Measurements from ENCODE around the gene EBF3. TPM values are rescaled to one million over a fixed set of nuclear protein-coding genes. Genes with fewer than 3 reads are reported as not detected.

The EBF3 gene
- total RNA-seq, 1 donor from 2014 or later, result 0.15 TPM

DNA sequence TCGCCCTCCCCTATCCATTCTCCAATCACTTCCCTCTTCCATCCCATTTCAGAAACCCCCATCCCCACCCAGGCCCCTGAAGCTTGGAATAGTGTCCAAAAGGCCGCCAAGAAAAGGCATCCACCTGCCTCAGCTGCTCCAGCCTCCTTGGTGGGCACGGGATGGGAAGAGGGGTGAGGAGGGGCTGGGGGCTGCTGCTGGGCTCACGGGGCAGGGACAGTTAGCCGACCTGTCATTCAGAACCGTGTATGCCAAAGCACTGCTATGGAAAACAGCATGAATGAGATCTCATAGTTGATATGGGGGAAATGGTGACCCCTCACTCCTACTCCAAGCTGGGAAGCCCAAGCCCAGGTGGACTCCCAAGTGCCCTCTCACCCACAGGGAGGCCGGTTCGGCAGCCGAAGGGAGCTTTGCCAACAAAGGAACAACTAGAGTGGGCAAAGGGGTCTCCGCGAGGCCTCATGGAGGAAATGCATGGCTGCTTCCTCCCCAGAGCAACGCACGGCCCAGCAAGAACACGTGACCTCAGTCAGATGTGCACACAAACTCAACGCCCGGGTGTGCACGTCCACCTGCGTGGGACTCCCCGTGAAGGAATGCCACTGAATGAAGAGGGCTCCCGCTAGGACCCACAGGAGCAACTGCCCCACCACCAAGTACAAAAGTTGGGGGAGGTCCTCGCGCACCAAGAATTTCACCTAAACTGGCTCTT, 52.5 kb downstream of the EBF3 start:
- H3K9ac ChIP-seq, result no peak overlapping the region
- no peaks in the 10 kb centered on the region for H4K20me1 ChIP-seq (ENCODE audit: low read depth)
- no peak overlapping the region for H3K4me2 ChIP-seq
- H3K36me3 ChIP-seq, result no peaks in the 10 kb centered on the region
- no peak overlapping the region for H3K27ac ChIP-seq
- Mint-ChIP-seq H3K9me3 (no peaks in the 10 kb centered on the region), H3K36me3 (no peaks in the 10 kb centered on the region), H3K4me3 (no peak overlapping the region), H3K27me3 (ENCODE audit: insufficient read depth, low read depth) (no peaks in the 10 kb centered on the region), H3K4me1 (peaks cover 30% of the 10 kb centered on the region), H3K27ac (peak overlapping the region; percentile 61)
- no peaks in the 10 kb centered on the region for H3F3A ChIP-seq (ENCODE audit: low read depth)
- no peaks in the 10 kb centered on the region for H3K9me3 ChIP-seq (ENCODE audit: low read depth)
- no peak for DNase-seq (ENCODE audit: low spot score)
- no peaks in the 10 kb centered on the region for H3K27me3 ChIP-seq
- peaks cover 14% of the 10 kb centered on the region for H3K4me1 ChIP-seq
- H3K4me3 ChIP-seq, result no peak overlapping the region
- H2AFZ ChIP-seq (replicated peaks), result peak overlapping the region; percentile 9
- H3K79me2 ChIP-seq (ENCODE audit: low read depth), result no peaks in the 10 kb centered on the region
- TF ChIP-seq, protein P1, sequence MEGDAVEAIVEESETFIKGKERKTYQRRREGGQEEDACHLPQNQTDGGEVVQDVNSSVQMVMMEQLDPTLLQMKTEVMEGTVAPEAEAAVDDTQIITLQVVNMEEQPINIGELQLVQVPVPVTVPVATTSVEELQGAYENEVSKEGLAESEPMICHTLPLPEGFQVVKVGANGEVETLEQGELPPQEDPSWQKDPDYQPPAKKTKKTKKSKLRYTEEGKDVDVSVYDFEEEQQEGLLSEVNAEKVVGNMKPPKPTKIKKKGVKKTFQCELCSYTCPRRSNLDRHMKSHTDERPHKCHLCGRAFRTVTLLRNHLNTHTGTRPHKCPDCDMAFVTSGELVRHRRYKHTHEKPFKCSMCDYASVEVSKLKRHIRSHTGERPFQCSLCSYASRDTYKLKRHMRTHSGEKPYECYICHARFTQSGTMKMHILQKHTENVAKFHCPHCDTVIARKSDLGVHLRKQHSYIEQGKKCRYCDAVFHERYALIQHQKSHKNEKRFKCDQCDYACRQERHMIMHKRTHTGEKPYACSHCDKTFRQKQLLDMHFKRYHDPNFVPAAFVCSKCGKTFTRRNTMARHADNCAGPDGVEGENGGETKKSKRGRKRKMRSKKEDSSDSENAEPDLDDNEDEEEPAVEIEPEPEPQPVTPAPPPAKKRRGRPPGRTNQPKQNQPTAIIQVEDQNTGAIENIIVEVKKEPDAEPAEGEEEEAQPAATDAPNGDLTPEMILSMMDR (IDR thresholded peaks at IDR 0.05), result no peak

DNA sequence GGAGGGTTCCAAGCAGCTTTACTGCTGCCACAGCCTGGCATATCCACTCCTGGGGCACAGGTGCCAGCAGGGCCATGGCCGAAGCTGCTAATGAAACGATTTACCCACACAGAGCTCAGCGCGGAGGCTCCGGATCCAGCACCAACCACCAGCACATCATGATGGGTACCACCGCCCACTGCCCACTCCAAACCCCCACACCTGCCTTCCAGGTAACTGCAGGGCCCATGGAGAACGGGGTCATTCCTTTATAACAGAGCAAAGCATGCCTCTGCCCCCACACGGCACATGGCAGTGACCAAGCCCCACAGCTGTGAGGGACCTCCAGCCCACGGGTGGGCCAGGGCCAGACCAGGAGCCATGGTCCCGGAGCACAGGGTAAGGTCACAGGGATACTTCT, 53.2 kb downstream of the EBF3 start:
- H3K4me3 ChIP-seq, result no peak overlapping the region
- no peaks in the 10 kb centered on the region for H3K36me3 Mint-ChIP-seq

GRCh38 chr10:129909531-129910256, 54.4 kb downstream of the EBF3 start:
- H3K36me3 ChIP-seq, result no peaks in the 10 kb centered on the region
- Mint-ChIP-seq H3K4me3 (no peak overlapping the region), H3K27ac (no peak overlapping the region), H3K9me3 (no peaks in the 10 kb centered on the region), H3K36me3 (no peaks in the 10 kb centered on the region), H3K4me1 (peaks cover 33% of the 10 kb centered on the region), H3K27me3 (ENCODE audit: insufficient read depth, low read depth) (no peaks in the 10 kb centered on the region)
- H3K4me1 ChIP-seq, result peaks cover 14% of the 10 kb centered on the region
- no peak overlapping the region for H3K4me2 ChIP-seq
- no peak overlapping the region for H3K9ac ChIP-seq
- H2AFZ ChIP-seq (replicated peaks), result no peak overlapping the region
- H4K20me1 ChIP-seq (ENCODE audit: low read depth), result no peaks in the 10 kb centered on the region
- DNase-seq (ENCODE audit: low spot score), result no peak
- no peaks in the 10 kb centered on the region for H3F3A ChIP-seq (ENCODE audit: low read depth)
- no peak for TF ChIP-seq EZH2phosphoT487 (IDR thresholded peaks at IDR 0.05)
- H3K9me3 ChIP-seq (ENCODE audit: low read depth), result no peaks in the 10 kb centered on the region
- H3K79me2 ChIP-seq (ENCODE audit: low read depth), result no peaks in the 10 kb centered on the region
- H3K27me3 ChIP-seq, result no peaks in the 10 kb centered on the region
- no peak overlapping the region for H3K4me3 ChIP-seq
- no peak overlapping the region for H3K27ac ChIP-seq

More for the DNA sequence above, 53.2 kb downstream of the EBF3 start:
- no peak overlapping the region for H3K27ac Mint-ChIP-seq
- H3K27me3 Mint-ChIP-seq (ENCODE audit: insufficient read depth, low read depth), result no peaks in the 10 kb centered on the region
- Histone ChIP-seq H3K79me2 (ENCODE audit: low read depth) (no peaks in the 10 kb centered on the region), H4K20me1 (ENCODE audit: low read depth) (no peaks in the 10 kb centered on the region), H3K4me1 (peaks cover 14% of the 10 kb centered on the region), H3F3A (ENCODE audit: low read depth) (no peaks in the 10 kb centered on the region), H2AFZ (replicated peaks) (no peak overlapping the region), H3K9me3 (ENCODE audit: low read depth) (no peaks in the 10 kb centered on the region), H3K27ac (no peak overlapping the region), H3K27me3 (no peaks in the 10 kb centered on the region), H3K36me3 (no peaks in the 10 kb centered on the region), H3K4me2 (no peak overlapping the region), H3K9ac (no peak overlapping the region)
- no peak for DNase-seq (ENCODE audit: low spot score)
- H3K9me3 Mint-ChIP-seq, result no peaks in the 10 kb centered on the region
- no peak overlapping the region for H3K4me3 Mint-ChIP-seq
- TF ChIP-seq, protein P1 (IDR thresholded peaks at IDR 0.05), result no peak
- TF ChIP-seq EZH2phosphoT487 (IDR thresholded peaks at IDR 0.05), result no peak
- no peak for TF ChIP-seq EZH2 (IDR thresholded peaks at IDR 0.05)
- peaks cover 35% of the 10 kb centered on the region for H3K4me1 Mint-ChIP-seq

DNA sequence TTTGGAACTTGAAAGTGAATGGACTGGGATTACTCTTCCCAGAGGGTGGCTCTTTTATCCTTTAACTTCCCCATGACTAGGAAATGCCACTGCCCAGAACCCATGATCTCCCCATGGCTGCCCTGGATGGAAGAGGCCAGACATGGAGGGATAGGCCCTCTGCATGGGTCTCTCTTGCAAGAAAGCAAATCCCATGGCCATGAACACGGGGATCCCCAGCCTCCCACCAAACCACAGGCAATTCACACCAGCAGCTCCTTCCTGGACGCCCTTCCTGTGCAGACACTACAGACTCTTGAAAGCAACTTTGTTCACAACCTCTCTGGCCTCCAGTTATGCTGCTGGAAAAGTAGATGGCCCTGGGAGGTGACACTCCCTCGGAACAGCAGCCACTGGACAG, 55.0 kb downstream of the EBF3 start:
- H3K4me2 ChIP-seq, result no peak overlapping the region
- H3K4me1 ChIP-seq, result peaks cover 14% of the 10 kb centered on the region
- no peak overlapping the region for H3K4me3 ChIP-seq
- H3K36me3 ChIP-seq, result no peaks in the 10 kb centered on the region
- H3K4me1 Mint-ChIP-seq, result peaks cover 33% of the 10 kb centered on the region
- no peaks in the 10 kb centered on the region for H3K79me2 ChIP-seq (ENCODE audit: low read depth)
- H4K20me1 ChIP-seq (ENCODE audit: low read depth), result no peaks in the 10 kb centered on the region
- no peaks in the 10 kb centered on the region for H3F3A ChIP-seq (ENCODE audit: low read depth)
- no peak overlapping the region for H3K9ac ChIP-seq
- no peak for DNase-seq (ENCODE audit: low spot score)
- H3K9me3 ChIP-seq (ENCODE audit: low read depth), result no peaks in the 10 kb centered on the region
- no peak overlapping the region for H2AFZ ChIP-seq (replicated peaks)
- H3K36me3 Mint-ChIP-seq, result no peaks in the 10 kb centered on the region
- H3K27me3 Mint-ChIP-seq (ENCODE audit: insufficient read depth, low read depth), result peaks cover 2% of the 10 kb centered on the region
- H3K9me3 Mint-ChIP-seq, result no peaks in the 10 kb centered on the region
- TF ChIP-seq, protein P1 (IDR thresholded peaks at IDR 0.05), result no peak
- no peak for TF ChIP-seq EZH2 (IDR thresholded peaks at IDR 0.05)
- H3K27ac ChIP-seq, result no peak overlapping the region
- no peak overlapping the region for H3K4me3 Mint-ChIP-seq
- peak overlapping the region; percentile 68 for H3K27ac Mint-ChIP-seq
- no peaks in the 10 kb centered on the region for H3K27me3 ChIP-seq
